Epithelial cell of esophagus (primary cell): ENCODE results near the gene MAPK8IP2.
"Not testable (repeated sequence)": the region's sequence is repeated elsewhere in the genome, so short reads cannot be mapped to it uniquely, and the experiment has no call there.

ENCODE experiments used
- DNase-seq: peaks from one replicate; pipeline ENCODE4 v3.0.0; 2010; ENCODE audit warnings: low read depth
- H3K4me3 ChIP-seq: 2 replicates; pipeline ENCODE4 v1.5.1; 2011; ENCODE audit warnings: mild to moderate bottlenecking, low read length, control low read depth
- TF ChIP-seq, protein P1 (sequence below): IDR thresholded peaks from 2 replicates; pipeline ENCODE4 v1.5.1; 2011; ENCODE audit warnings: low read depth, mild to moderate bottlenecking, low read length, control low read depth, inconsistent platforms; ENCODE audit not compliant: insufficient read depth; ENCODE audit errors: missing control alignments

The MAPK8IP2 gene

GRCh38 chr22:50604256-50605001, 3.8 kb downstream of the MAPK8IP2 start:
- no peak for DNase-seq
- TF ChIP-seq, protein P1, sequence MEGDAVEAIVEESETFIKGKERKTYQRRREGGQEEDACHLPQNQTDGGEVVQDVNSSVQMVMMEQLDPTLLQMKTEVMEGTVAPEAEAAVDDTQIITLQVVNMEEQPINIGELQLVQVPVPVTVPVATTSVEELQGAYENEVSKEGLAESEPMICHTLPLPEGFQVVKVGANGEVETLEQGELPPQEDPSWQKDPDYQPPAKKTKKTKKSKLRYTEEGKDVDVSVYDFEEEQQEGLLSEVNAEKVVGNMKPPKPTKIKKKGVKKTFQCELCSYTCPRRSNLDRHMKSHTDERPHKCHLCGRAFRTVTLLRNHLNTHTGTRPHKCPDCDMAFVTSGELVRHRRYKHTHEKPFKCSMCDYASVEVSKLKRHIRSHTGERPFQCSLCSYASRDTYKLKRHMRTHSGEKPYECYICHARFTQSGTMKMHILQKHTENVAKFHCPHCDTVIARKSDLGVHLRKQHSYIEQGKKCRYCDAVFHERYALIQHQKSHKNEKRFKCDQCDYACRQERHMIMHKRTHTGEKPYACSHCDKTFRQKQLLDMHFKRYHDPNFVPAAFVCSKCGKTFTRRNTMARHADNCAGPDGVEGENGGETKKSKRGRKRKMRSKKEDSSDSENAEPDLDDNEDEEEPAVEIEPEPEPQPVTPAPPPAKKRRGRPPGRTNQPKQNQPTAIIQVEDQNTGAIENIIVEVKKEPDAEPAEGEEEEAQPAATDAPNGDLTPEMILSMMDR = no peak
- no peak overlapping the region for H3K4me3 ChIP-seq

GRCh38 chr22:50605002-50605612, 4.5 kb downstream of the MAPK8IP2 start:
- H3K4me3 ChIP-seq = no peak overlapping the region
- TF ChIP-seq, protein P1 = no peak
- DNase-seq = no peak

GRCh38 chr22:50605613-50606074, 5.1 kb downstream of the MAPK8IP2 start:
- TF ChIP-seq, protein P1 = no peak
- no peak for DNase-seq
- no peak overlapping the region for H3K4me3 ChIP-seq

DNA sequence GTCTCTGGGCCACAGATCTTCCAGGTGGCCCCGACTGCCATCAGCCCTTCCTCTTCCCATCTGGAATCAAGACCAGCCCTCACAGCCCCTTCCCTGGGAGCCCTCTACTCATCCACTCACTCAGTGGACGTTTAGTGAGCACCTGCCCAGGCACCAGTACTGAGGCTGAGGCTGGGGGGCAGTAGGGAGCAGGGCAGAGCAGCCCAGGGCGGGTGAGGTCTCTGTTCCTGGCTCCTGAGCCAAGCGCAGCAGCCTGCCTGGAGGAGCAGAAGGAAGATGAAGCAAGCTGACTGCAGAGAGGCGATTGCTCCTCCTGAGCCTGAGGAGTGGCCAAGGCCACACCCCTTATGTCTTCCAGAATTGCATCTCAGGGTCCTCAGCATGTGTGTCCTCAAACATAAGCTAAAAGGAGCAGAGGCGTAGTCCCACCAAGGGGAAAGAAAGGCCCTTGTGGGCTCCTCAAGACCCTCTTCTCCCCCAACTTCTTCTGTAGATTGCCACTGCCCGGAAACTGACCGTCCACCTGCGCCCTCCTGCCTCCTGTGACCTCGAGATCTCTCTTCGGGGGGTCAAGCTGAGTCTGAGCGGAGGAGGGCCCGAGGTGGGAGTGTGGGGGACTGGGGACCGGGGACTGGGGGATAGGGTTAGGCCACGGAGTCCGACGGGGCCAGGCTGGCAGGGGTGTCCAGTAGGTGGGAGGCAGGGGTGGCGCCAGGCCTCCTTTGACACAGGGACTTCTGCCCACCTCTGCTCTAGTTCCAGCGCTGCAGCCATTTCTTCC, 5.8 kb downstream of the MAPK8IP2 start:
- TF ChIP-seq, protein P1 = peak; percentile 10
- H3K4me3 ChIP-seq = no peak overlapping the region
- DNase-seq = no peak

GRCh38 chr22:50606946-50607658, 6.5 kb downstream of the MAPK8IP2 start:
- TF ChIP-seq, protein P1 = no peak
- no peak overlapping the region for H3K4me3 ChIP-seq
- DNase-seq = no peak

GRCh38 chr22:50607659-50608020, 7.0 kb downstream of the MAPK8IP2 start:
- H3K4me3 ChIP-seq = no peak overlapping the region
- no peak for DNase-seq
- TF ChIP-seq, protein P1 = no peak

GRCh38 chr22:50608058-50608840, 7.7 kb downstream of the MAPK8IP2 start:
- not testable (repeated sequence) for H3K4me3 ChIP-seq, DNase-seq
